GM20000 (cell line): ENCODE data around the gene OCLN.

Experiments used
- DNase-seq: peaks from one replicate; pipeline ENCODE4 v3.0.0; 2012; ENCODE audit warnings: low spot score
- TF ChIP-seq, protein P1 (sequence below): IDR thresholded peaks from 2 replicates; pipeline ENCODE4 v1.5.1; 2012; ENCODE audit warnings: mild to moderate bottlenecking, control low read depth; ENCODE audit errors: extremely low read depth, missing control alignments

The OCLN gene

GRCh38 chr5:69485471-69485870 lies 7.1 kb upstream of the OCLN start:
- no peak for DNase-seq
- TF ChIP-seq, protein P1, sequence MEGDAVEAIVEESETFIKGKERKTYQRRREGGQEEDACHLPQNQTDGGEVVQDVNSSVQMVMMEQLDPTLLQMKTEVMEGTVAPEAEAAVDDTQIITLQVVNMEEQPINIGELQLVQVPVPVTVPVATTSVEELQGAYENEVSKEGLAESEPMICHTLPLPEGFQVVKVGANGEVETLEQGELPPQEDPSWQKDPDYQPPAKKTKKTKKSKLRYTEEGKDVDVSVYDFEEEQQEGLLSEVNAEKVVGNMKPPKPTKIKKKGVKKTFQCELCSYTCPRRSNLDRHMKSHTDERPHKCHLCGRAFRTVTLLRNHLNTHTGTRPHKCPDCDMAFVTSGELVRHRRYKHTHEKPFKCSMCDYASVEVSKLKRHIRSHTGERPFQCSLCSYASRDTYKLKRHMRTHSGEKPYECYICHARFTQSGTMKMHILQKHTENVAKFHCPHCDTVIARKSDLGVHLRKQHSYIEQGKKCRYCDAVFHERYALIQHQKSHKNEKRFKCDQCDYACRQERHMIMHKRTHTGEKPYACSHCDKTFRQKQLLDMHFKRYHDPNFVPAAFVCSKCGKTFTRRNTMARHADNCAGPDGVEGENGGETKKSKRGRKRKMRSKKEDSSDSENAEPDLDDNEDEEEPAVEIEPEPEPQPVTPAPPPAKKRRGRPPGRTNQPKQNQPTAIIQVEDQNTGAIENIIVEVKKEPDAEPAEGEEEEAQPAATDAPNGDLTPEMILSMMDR, result no peak

DNA sequence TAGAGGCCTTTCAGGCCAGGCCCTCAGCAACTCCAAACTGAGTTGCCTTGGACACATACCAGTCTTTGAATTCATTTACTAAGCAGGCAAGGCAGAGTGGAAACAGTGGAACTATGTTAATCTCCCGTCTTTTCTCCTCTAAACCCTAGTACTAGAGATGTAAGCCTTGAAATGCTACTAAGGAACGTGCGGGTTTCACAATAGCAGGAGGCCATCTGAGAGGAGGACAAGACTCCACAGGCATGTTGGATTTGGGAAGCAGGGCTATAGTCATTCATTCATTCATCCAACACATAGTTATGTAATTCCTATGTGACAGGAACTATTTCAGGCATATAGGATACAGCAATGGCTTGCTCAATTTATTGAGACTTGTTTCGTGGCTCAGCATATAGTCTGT lies 3.3 kb upstream of the OCLN start:
- TF ChIP-seq, protein P1, result no peak
- no peak for DNase-seq

DNA sequence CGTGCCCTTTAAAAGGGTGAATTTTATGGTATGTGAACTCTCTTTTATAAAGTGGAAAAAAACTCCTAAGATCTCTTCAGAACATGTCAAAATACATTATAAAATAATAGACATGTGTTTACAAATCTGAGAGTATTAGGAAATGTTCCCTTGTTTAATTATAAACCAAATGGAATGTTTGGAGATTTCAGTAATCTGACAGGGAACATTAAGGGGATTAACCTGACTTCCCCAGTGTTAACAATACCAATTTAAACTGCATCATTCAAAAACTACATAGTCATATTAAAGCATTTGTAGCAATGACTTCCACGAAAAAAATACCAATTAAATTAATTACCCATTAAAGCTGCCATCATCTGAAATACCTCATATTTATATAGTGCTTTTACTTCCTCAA lies 1.6 kb upstream of the OCLN start:
- TF ChIP-seq, protein P1, result no peak
- DNase-seq, result no peak

- DNase-seq, result no peak
- TF ChIP-seq, protein P1, result no peak
Observed at GRCh38 chr5:69491838-69492390, 676 bp upstream of the OCLN start.

- TF ChIP-seq, protein P1, result no peak
- peak; percentile 80 for DNase-seq
Observed at GRCh38 chr5:69492923-69493395, 369 bp downstream of the OCLN start.

DNA sequence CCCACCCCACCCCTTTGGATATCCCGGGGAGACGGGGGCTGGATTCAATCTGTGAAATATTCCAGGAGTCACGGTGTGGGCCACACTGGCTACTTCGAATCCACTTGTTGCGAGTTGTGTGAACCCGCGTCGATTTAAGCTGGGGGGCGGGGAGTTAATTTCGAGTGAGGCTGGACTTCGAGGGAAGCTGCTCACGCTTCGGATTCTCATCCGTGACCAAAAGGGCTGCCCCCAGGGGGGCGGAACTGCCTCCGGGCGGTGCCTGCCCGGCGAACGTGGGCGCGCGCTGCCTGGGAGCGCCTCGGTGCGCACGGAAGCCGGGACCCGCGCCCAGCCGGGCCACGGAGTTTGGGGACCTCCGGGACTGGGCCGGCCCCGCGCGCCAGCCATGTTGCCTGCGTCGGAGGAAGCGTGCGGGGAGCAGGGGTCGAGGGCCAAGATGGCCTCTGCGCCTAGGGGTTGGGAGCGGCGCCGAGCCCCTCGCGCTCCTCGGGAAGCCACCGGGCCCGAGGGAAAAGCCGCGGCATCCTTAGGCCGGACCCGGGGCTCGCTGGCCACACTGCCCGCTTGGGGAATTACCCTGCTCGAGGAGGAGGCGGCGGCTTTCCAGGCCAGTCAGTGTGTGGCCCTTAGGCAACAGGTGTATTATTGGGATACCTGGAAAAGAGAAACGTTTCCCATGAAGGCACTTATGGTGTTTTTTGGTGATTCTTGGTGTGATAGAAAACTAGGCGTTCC lies 975 bp downstream of the OCLN start:
- DNase-seq, result peak; percentile 80
- TF ChIP-seq, protein P1, result no peak

GRCh38 chr5:69494452-69494851 lies 1.9 kb downstream of the OCLN start:
- TF ChIP-seq, protein P1, result no peak
- no peak for DNase-seq
